Esophagus squamous epithelium (tissue), 5 donors: ENCODE results near the gene KDM5B. TPM values are rescaled to one million over a fixed set of nuclear protein-coding genes. Genes with fewer than 3 reads are reported as not detected.

Experiments used
- DNase-seq: peaks from one replicate; lab custom pipeline; 2025; lab: John Stamatoyannopoulos, UW
- H3K27ac ChIP-seq, 4 donors: fragments of 200-600 bp; sonication (generic); one replicate each; pipeline ENCODE4 v1.5.1; 2016 to 2019; ENCODE audit warnings: mild to moderate bottlenecking in 1 of 4
- H3K27me3 ChIP-seq, 4 donors: fragments of 200-600 bp; sonication (generic); 1 replicate in 3 of 4; 2 replicates in 1 of 4; pipeline versions ENCODE4 v1.5.1 to v1.6.0; 2017 to 2021; ENCODE audit warnings: antibody characterized with exemption in 1 of 4
- H3K36me3 ChIP-seq, 3 donors: fragments of 200-600 bp; sonication (generic); one replicate each; pipeline ENCODE4 v1.5.1; 2016 to 2019
- H3K4me1 ChIP-seq, 3 donors: fragments of 200-600 bp; sonication (generic); one replicate each; pipeline ENCODE4 v1.5.1; 2017 to 2019
- H3K4me3 ChIP-seq, 4 donors: fragments of 200-600 bp; sonication (generic); 1 replicate in 3 of 4; 2 replicates in 1 of 4; pipeline ENCODE4 v1.5.1; 2016 to 2019; ENCODE audit warnings: mild to moderate bottlenecking in 2 of 4, moderate library complexity in 1 of 4
- H3K9me3 ChIP-seq, 3 donors: fragments of 200-600 bp; sonication (generic); one replicate each; pipeline ENCODE4 v1.5.1; 2016 to 2019
- POLR2A ChIP-seq, 4 donors: fragments of 450-650 bp; IDR thresholded peaks; one replicate each; pipeline ENCODE4 v1.6.1; 2017; ENCODE audit warnings: antibody characterized with exemption in 4 of 4, mild to moderate bottlenecking in 4 of 4, moderate library complexity in 3 of 4
- WGBS, 2 donors: methylation state at CpG; one replicate each; pipeline ENCODE4 v1.1.5; 2018; 5-methylcytosine and 5-hydroxymethylcytosine counted together
- intact Hi-C: fragments of 100-400 bp; cut with DNase I; formaldehyde crosslinking; loops from one replicate; pipeline ENCODE4 v1.15.0; 2022
- total RNA-seq, 4 donors: library from RNA; depleted of rRNA; stranded (reverse); fragments of >200 nt; gene quantifications; one replicate each; pipeline ENCODE4 v1.1.0, GENCODE V29; 2016
- TF ChIP-seq, protein P1 (sequence below), 6 experiments: fragments of 450-650 bp in 4 of 6; fragments of 200-600 bp in 2 of 6; sonication (generic) in 2 of 6; IDR thresholded peaks; one replicate each; pipeline ENCODE4 v1.5.1; 2016 to 2019; ENCODE audit warnings: antibody characterized with exemption in 6 of 6, mild to moderate bottlenecking in 4 of 6, moderate library complexity in 4 of 6
- donor health status: DM: yes; HTN: yes; CAD: no.

KDM5B gene
- total RNA-seq, 4 donors from 2014 or later: 41.2 to 88.9 (median 60.3) TPM

DNA sequence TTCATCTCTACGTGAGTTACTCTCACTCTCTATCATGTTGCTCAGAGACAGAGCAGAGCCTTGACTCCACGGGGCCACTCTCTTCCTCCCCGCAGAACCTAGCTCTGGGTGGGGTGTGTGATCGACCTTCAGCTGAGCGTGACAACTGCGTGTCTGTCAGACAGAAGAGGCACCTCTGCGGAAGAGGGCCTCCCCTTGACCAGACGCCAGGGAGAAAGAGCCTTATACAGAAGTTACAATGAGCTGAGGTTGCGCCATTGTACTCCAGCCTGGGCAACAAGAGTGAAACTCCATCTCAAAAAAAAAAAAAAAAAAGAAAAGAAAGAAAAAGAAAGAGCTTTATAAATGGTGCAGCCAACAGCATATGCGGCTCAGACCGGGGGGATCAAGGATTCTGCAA, 120.9 kb downstream of the KDM5B start:
- Histone ChIP-seq H3K27me3 (peaks cover 0 to 94% (median 0%) of the 10 kb centered on the region in 4 donors), H3K27ac (no peak overlapping the region), H3K4me1 (no peaks in the 10 kb centered on the region), H3K9me3 (no peaks in the 10 kb centered on the region), H3K4me3 (no peak overlapping the region), H3K36me3 (no peaks in the 10 kb centered on the region)
- TF ChIP-seq POLR2A (IDR thresholded peaks at IDR 0.05): no peak
- TF ChIP-seq, protein P1, sequence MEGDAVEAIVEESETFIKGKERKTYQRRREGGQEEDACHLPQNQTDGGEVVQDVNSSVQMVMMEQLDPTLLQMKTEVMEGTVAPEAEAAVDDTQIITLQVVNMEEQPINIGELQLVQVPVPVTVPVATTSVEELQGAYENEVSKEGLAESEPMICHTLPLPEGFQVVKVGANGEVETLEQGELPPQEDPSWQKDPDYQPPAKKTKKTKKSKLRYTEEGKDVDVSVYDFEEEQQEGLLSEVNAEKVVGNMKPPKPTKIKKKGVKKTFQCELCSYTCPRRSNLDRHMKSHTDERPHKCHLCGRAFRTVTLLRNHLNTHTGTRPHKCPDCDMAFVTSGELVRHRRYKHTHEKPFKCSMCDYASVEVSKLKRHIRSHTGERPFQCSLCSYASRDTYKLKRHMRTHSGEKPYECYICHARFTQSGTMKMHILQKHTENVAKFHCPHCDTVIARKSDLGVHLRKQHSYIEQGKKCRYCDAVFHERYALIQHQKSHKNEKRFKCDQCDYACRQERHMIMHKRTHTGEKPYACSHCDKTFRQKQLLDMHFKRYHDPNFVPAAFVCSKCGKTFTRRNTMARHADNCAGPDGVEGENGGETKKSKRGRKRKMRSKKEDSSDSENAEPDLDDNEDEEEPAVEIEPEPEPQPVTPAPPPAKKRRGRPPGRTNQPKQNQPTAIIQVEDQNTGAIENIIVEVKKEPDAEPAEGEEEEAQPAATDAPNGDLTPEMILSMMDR (IDR thresholded peaks at IDR 0.05): no peak
- no peak for DNase-seq
- WGBS, 2 donors: 85 to 96% methylated on average over 4 of the region's 11 CpGs
- intact Hi-C loops: no loop called here

DNA sequence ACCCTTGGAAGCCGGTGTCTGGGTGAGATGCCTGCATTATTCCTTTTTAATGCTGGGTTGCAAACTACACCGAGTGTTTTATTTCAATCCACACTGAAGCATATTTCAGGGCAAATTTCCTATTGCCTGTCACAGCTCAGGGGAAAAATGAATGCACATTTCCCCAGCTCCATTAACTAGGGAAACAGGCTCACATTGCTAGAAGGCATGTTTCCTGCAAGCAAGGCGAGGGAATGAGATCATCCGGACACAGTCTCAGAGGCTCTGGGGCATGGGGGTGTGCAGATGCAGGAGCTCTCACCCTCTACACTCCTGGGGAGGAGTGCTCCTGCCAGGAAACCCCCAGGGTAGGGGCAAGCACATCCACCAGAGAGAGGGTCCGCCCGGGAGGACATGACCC, 122.6 kb downstream of the KDM5B start:
- Histone ChIP-seq H3K36me3 (no peaks in the 10 kb centered on the region), H3K27me3 (peaks cover 0 to 95% (median 2%) of the 10 kb centered on the region in 4 donors), H3K27ac (no peak overlapping the region), H3K4me3 (no peak overlapping the region), H3K9me3 (no peaks in the 10 kb centered on the region), H3K4me1 (no peaks in the 10 kb centered on the region)
- 59 to 77% methylated on average over 4 to 6 of the region's 6 CpGs for WGBS, 2 donors
- DNase-seq: no peak
- intact Hi-C loops: no loop called here
- TF ChIP-seq POLR2A (IDR thresholded peaks at IDR 0.05): no peak
- TF ChIP-seq, protein P1 (IDR thresholded peaks at IDR 0.05): no peak

DNA sequence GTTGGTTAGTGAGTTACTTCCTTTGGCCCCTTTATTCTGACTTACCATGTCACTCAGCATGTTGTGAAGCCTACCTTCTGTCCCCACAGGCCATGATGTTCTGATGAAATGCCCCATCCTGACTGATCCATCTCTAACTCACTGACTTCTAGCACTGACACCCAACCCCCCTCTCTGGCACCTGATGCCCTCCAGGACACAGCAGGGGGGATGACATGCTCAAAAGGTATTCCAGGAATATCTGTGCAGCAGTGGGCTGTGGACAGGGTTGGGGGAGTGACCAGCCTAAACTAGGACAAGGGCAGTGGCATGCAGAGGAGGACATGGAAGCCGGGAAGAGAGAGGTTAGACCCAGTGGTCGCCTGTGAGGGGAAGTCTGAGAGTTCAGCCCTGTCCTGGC, 123.5 kb downstream of the KDM5B start:
- no peak for DNase-seq
- H3K4me1 ChIP-seq: no peaks in the 10 kb centered on the region
- intact Hi-C loops: no loop called here
- peaks cover 0 to 93% (median 2%) of the 10 kb centered on the region in 4 donors for H3K27me3 ChIP-seq
- H3K27ac ChIP-seq: no peak overlapping the region
- TF ChIP-seq POLR2A (IDR thresholded peaks at IDR 0.05): no peak
- TF ChIP-seq, protein P1 (IDR thresholded peaks at IDR 0.05): no peak
- whole genome bisulfite sequencing, 2 donors: 36 to 44% methylated on average over 2 of the region's 2 CpGs
- no peaks in the 10 kb centered on the region for H3K36me3 ChIP-seq
- H3K9me3 ChIP-seq: no peaks in the 10 kb centered on the region
- no peak overlapping the region for H3K4me3 ChIP-seq

DNA sequence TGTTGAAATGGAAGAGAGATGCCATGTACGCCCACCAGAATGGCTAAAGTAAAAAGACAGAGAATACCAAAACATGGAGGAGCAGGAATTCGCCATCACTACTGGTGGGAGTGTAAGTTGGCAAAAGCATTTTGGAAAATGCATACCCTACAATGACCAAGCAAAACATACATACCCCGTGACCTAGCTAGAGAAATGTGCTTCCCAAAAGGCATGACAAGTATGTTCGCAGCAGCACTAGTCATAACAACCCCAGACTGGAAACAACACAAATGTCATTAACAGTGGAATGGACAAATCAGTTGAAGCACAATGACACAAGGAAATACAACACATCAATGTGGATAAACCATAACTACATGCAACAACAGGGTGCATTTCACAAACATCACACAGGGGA, 125.2 kb downstream of the KDM5B start:
- Histone ChIP-seq H3K27ac (no peak overlapping the region), H3K27me3 (peaks cover 0 to 85% (median 2%) of the 10 kb centered on the region in 4 donors), H3K4me1 (no peaks in the 10 kb centered on the region), H3K4me3 (no peak overlapping the region), H3K36me3 (no peaks in the 10 kb centered on the region), H3K9me3 (no peaks in the 10 kb centered on the region)
- TF ChIP-seq, protein P1 (IDR thresholded peaks at IDR 0.05): no peak
- no peak for TF ChIP-seq POLR2A (IDR thresholded peaks at IDR 0.05)
- DNase-seq: no peak
- intact Hi-C loops: no loop called here
- WGBS, 2 donors: 74 to 78% methylated on average over 4 of the region's 4 CpGs

DNA sequence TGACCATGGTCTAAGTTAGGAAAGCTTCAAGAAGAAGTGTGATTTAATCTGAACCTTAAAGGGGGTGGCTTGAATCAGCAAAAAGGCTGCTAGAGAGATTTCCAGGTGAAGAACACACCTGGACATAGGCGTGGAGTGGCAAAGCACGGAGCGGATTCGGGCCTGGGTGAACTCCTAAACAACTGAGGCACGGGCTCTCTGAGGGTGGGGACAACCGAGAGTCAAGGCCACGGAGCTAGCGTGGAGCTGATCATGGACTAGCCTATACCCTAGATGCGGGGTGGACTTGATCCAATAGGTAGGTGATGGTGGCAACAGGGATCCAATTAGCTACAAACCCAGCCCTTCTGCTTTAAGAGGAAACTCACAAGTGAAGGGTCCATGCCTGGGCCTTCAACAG, 125.7 kb downstream of the KDM5B start:
- H3K27me3 ChIP-seq: peaks cover 0 to 79% (median 2%) of the 10 kb centered on the region in 4 donors
- WGBS, 2 donors: 81 to 85% methylated on average over 7 to 9 of the region's 9 CpGs
- TF ChIP-seq POLR2A (IDR thresholded peaks at IDR 0.05): no peak
- TF ChIP-seq, protein P1 (IDR thresholded peaks at IDR 0.05): no peak

More for the DNA sequence above, 125.7 kb downstream of the KDM5B start:
- Histone ChIP-seq H3K36me3 (no peaks in the 10 kb centered on the region), H3K4me1 (no peaks in the 10 kb centered on the region), H3K4me3 (no peak overlapping the region), H3K9me3 (peaks cover 0 to 5% (median 0%) of the 10 kb centered on the region in 3 donors), H3K27ac (no peak overlapping the region)
- intact Hi-C loops: no loop called here
- DNase-seq: no peak
